WTC11 (cell line): ENCODE results near the gene CCDC57. TPM values are rescaled to one million over a fixed set of nuclear protein-coding genes. Genes with fewer than 3 reads are reported as not detected.

Experiments used
- ATAC-seq: fragments of 200-7000 bp; cut with Tn5 transposase; 2 replicates; pipeline ENCODE4 v1.10.0; 2021; ENCODE audit warnings: mild to moderate bottlenecking, moderate library complexity
- CTCF ChIA-PET: fragments of 300-600 bp; sonication (Branson Sonifier 250); formaldehyde crosslinking; loops from one replicate; lab custom pipeline; 2021; ENCODE audit warnings: antibody characterized with exemption; lab: Charles Lee
- POLR2A ChIA-PET: fragments of 350-600 bp; sonication (Branson Sonifier 250); formaldehyde crosslinking; loops from one replicate; lab custom pipeline; 2021; ENCODE audit warnings: antibody characterized with exemption; lab: Charles Lee
- DNase-seq: peaks from one replicate; pipeline ENCODE4 v3.0.0; 2021; ENCODE audit warnings: low spot score
- H3K27ac Mint-ChIP-seq: 2 replicates; pipeline ENCODE4 v1.8.0; 2021; ENCODE audit warnings: mixed read lengths
- H3K27me3 Mint-ChIP-seq: 2 replicates; pipeline ENCODE4 v1.8.0; 2021; ENCODE audit warnings: low read depth, mild to moderate bottlenecking, moderate library complexity, mixed read lengths
- H3K36me3 Mint-ChIP-seq: 2 replicates; pipeline ENCODE4 v1.8.0; 2021; ENCODE audit warnings: mixed read lengths
- H3K4me1 Mint-ChIP-seq: 2 replicates; pipeline ENCODE4 v1.8.0; 2022; ENCODE audit warnings: mixed read lengths
- H3K4me3 Mint-ChIP-seq: 2 replicates; pipeline ENCODE4 v1.8.0; 2021; ENCODE audit warnings: mild to moderate bottlenecking, moderate library complexity, mixed read lengths
- H3K9me3 Mint-ChIP-seq: 2 replicates; pipeline ENCODE4 v1.8.0; 2021; ENCODE audit warnings: mixed read lengths
- AFF4 ChIP-seq: sonication (generic); formaldehyde crosslinking; IDR thresholded peaks from 2 replicates; pipeline ENCODE4 v1.8.1; 2023; ENCODE audit warnings: mild to moderate bottlenecking, missing genetic modification reagents, borderline replicate concordance
- CREM ChIP-seq: sonication (generic); formaldehyde crosslinking; IDR thresholded peaks from 2 replicates; pipeline ENCODE4 v1.8.1; 2022; ENCODE audit warnings: mild to moderate bottlenecking, missing genetic modification reagents, moderate library complexity
- EMX1 ChIP-seq: fragments of 250-450 bp; sonication (Bioruptor Pico); IDR thresholded peaks from 2 replicates; pipeline ENCODE4 v1.8.0; 2021; ENCODE audit warnings: mild to moderate bottlenecking
- ESRRA ChIP-seq: sonication (generic); formaldehyde crosslinking; IDR thresholded peaks from 2 replicates; pipeline ENCODE4 v1.8.1; 2022; ENCODE audit warnings: mild to moderate bottlenecking, missing genetic modification reagents, borderline replicate concordance
- ETV6 ChIP-seq: sonication (generic); formaldehyde crosslinking; IDR thresholded peaks from 2 replicates; pipeline ENCODE4 v1.8.1; 2022; ENCODE audit warnings: mild to moderate bottlenecking, missing genetic modification reagents
- FOXK1 ChIP-seq: sonication (generic); formaldehyde crosslinking; IDR thresholded peaks from 2 replicates; pipeline ENCODE4 v1.8.0; 2022; ENCODE audit warnings: mild to moderate bottlenecking, moderate library complexity, missing genetic modification reagents
- GTF2I ChIP-seq: fragments of 250-450 bp; sonication (Bioruptor Pico); conservative IDR thresholded peaks from 2 replicates; pipeline ENCODE4 v1.4.0; 2021; ENCODE audit warnings: mild to moderate bottlenecking
- KAT7 ChIP-seq: sonication (generic); formaldehyde crosslinking; IDR thresholded peaks from 2 replicates; pipeline ENCODE4 v1.8.1; 2023; ENCODE audit warnings: missing genetic modification reagents, mild to moderate bottlenecking, borderline replicate concordance
- MYBL2 ChIP-seq: sonication (generic); formaldehyde crosslinking; IDR thresholded peaks from 2 replicates; pipeline ENCODE4 v1.8.1; 2023; ENCODE audit warnings: mild to moderate bottlenecking, moderate library complexity, missing genetic modification reagents
- NR3C1 ChIP-seq: sonication (generic); formaldehyde crosslinking; conservative IDR thresholded peaks from 2 replicates; pipeline ENCODE4 v1.8.1; 2023; ENCODE audit warnings: low read depth, mild to moderate bottlenecking, missing genetic modification reagents
- RORB ChIP-seq: fragments of 250-450 bp; sonication (Bioruptor Pico); IDR thresholded peaks from 2 replicates; pipeline ENCODE4 v1.9.0; 2021; ENCODE audit warnings: mild to moderate bottlenecking
- ZNF121 ChIP-seq: sonication (generic); formaldehyde crosslinking; IDR thresholded peaks from 2 replicates; pipeline ENCODE4 v1.8.0; 2023; ENCODE audit warnings: missing genetic modification reagents
- ZNF138 ChIP-seq: sonication (generic); formaldehyde crosslinking; conservative IDR thresholded peaks from 2 replicates; pipeline ENCODE4 v1.8.1; 2022; ENCODE audit warnings: mild to moderate bottlenecking, moderate library complexity, missing genetic modification reagents
- ZNF532 ChIP-seq: fragments of 250-450 bp; sonication (Bioruptor Pico); IDR thresholded peaks from 2 replicates; pipeline ENCODE4 v1.9.0; 2021; ENCODE audit warnings: mild to moderate bottlenecking, borderline replicate concordance
- total RNA-seq: library from RNA; stranded (reverse); gene quantifications from 3 replicates; pipeline ENCODE4 v1.2.3, GENCODE V29; 2021
- TF ChIP-seq, protein P1 (sequence below): sonication (generic); formaldehyde crosslinking; IDR thresholded peaks from 2 replicates; pipeline ENCODE4 v1.8.0; 2022; ENCODE audit warnings: missing genetic modification reagents
- TF ChIP-seq, protein P2 (sequence below): sonication (generic); formaldehyde crosslinking; IDR thresholded peaks from 2 replicates; pipeline ENCODE4 v1.8.0; 2023; ENCODE audit warnings: missing genetic modification reagents
- TF ChIP-seq, protein P3 (sequence below): sonication (generic); formaldehyde crosslinking; IDR thresholded peaks from 2 replicates; pipeline ENCODE4 v1.8.1; 2022; ENCODE audit warnings: mild to moderate bottlenecking, missing genetic modification reagents, moderate library complexity, borderline replicate concordance
- TF ChIP-seq, protein P4 (sequence below): sonication (generic); formaldehyde crosslinking; IDR thresholded peaks from 2 replicates; pipeline ENCODE4 v1.8.1; 2023; ENCODE audit warnings: mild to moderate bottlenecking, moderate library complexity, missing genetic modification reagents

CCDC57 gene
- total RNA-seq, 1 experiment from 2014 or later: 20.0 TPM

DNA sequence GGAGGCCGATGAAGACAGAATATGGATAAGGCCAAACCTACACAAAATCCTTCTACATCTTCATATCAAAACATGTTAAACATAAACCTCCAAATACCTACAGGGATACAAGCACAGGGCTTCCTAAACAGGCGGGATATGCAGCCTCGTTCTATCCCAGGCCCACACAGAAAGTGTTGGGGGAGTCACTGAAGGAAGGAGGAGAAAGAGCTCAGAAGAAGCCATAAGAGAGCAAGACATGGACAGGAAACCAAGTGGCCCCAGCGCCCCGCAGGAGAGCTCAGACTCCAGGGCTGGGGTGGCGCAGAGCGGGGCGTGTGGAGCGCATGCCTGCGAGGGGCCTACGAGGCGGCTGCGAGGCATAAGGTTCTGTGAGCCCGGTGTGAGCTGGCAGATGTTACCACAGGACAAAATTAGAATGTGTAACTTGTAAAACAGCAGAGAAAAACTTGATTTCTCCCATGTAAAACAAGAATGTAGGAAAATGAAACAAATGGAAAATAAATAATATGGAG, 103.6 kb downstream of the CCDC57 start (continued):
- TF ChIP-seq ZNF532 (CRISPR knock-in tag) (no peak), FOXK1 (no peak), ZNF121 (no peak)

DNA sequence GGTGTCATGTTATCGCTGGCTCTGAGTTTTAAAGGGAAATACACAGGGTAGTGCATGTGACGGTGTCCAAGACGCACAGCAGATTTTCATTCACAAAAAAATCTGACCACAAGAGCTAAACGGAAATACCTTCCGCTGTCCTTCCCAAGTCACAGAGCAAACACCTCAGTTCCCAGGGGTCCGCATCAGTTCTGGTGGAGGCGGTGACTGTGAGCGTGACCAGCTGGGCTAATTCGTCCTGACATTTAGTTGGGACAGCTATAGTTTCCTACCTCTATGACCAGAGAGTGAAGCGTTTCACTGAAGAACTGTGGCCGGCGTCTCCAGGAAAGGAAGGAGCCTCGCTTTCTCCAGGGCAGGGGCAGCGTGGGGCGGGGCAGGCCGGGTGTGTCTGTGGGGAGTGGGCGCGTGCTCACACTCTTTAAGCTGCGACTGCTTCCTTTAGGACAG, 104.1 kb downstream of the CCDC57 start:
- Mint-ChIP-seq H3K4me1 (peaks cover 32% of the 10 kb centered on the region), H3K36me3 (no peaks in the 10 kb centered on the region), H3K27me3 (peaks cover 57% of the 10 kb centered on the region), H3K4me3 (no peak overlapping the region), H3K9me3 (no peaks in the 10 kb centered on the region), H3K27ac (no peak overlapping the region)
- POLR2A ChIA-PET: no interaction called here
- no peak for ATAC-seq
- TF ChIP-seq KAT7 (CRISPR knock-in tag) (no peak), ETV6 (no peak), CREM (CRISPR knock-in tag) (no peak), AFF4 (CRISPR knock-in tag) (no peak), ZNF121 (no peak), RORB (no peak), MYBL2 (CRISPR knock-in tag) (no peak), ESRRA (no peak), NR3C1 (CRISPR knock-in tag) (no peak), EMX1 (CRISPR knock-in tag) (no peak), GTF2I (CRISPR knock-in tag) (no peak), ZNF138 (CRISPR knock-in tag) (no peak)
- TF ChIP-seq, protein P1, sequence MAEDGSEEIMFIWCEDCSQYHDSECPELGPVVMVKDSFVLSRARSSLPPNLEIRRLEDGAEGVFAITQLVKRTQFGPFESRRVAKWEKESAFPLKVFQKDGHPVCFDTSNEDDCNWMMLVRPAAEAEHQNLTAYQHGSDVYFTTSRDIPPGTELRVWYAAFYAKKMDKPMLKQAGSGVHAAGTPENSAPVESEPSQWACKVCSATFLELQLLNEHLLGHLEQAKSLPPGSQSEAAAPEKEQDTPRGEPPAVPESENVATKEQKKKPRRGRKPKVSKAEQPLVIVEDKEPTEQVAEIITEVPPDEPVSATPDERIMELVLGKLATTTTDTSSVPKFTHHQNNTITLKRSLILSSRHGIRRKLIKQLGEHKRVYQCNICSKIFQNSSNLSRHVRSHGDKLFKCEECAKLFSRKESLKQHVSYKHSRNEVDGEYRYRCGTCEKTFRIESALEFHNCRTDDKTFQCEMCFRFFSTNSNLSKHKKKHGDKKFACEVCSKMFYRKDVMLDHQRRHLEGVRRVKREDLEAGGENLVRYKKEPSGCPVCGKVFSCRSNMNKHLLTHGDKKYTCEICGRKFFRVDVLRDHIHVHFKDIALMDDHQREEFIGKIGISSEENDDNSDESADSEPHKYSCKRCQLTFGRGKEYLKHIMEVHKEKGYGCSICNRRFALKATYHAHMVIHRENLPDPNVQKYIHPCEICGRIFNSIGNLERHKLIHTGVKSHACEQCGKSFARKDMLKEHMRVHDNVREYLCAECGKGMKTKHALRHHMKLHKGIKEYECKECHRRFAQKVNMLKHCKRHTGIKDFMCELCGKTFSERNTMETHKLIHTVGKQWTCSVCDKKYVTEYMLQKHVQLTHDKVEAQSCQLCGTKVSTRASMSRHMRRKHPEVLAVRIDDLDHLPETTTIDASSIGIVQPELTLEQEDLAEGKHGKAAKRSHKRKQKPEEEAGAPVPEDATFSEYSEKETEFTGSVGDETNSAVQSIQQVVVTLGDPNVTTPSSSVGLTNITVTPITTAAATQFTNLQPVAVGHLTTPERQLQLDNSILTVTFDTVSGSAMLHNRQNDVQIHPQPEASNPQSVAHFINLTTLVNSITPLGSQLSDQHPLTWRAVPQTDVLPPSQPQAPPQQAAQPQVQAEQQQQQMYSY (CRISPR knock-in tag): no peak
- TF ChIP-seq, protein P2, sequence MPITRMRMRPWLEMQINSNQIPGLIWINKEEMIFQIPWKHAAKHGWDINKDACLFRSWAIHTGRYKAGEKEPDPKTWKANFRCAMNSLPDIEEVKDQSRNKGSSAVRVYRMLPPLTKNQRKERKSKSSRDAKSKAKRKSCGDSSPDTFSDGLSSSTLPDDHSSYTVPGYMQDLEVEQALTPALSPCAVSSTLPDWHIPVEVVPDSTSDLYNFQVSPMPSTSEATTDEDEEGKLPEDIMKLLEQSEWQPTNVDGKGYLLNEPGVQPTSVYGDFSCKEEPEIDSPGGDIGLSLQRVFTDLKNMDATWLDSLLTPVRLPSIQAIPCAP (CRISPR knock-in tag): no peak
- TF ChIP-seq, protein P3, sequence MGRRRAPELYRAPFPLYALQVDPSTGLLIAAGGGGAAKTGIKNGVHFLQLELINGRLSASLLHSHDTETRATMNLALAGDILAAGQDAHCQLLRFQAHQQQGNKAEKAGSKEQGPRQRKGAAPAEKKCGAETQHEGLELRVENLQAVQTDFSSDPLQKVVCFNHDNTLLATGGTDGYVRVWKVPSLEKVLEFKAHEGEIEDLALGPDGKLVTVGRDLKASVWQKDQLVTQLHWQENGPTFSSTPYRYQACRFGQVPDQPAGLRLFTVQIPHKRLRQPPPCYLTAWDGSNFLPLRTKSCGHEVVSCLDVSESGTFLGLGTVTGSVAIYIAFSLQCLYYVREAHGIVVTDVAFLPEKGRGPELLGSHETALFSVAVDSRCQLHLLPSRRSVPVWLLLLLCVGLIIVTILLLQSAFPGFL (CRISPR knock-in tag): no peak
- TF ChIP-seq, protein P4, sequence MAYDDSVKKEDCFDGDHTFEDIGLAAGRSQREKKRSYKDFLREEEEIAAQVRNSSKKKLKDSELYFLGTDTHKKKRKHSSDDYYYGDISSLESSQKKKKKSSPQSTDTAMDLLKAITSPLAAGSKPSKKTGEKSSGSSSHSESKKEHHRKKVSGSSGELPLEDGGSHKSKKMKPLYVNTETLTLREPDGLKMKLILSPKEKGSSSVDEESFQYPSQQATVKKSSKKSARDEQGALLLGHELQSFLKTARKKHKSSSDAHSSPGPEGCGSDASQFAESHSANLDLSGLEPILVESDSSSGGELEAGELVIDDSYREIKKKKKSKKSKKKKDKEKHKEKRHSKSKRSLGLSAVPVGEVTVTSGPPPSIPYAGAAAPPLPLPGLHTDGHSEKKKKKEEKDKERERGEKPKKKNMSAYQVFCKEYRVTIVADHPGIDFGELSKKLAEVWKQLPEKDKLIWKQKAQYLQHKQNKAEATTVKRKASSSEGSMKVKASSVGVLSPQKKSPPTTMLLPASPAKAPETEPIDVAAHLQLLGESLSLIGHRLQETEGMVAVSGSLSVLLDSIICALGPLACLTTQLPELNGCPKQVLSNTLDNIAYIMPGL (CRISPR knock-in tag): no peak
- CTCF ChIA-PET: interaction anchor here (0.9 to 1.5 kb wide), 3 partner anchors 45 to 87 kb away, joined by 3 to 6 read pairs (median 4); no protein-coding TSS in a partner anchor
- no peak for DNase-seq
